Left ventricle myocardium inferior (tissue), 1 donor: Measurements from ENCODE around the gene BAZ1B. TPM values are rescaled to one million over a fixed set of nuclear protein-coding genes. Genes with fewer than 3 reads are reported as not detected.

ENCODE experiments used
- DNase-seq: peaks from one replicate; pipeline ENCODE4 v3.0.0-alpha.2; 2020
- H3K27ac ChIP-seq: fragments of 200-600 bp; replicated peaks from 2 replicates; pipeline ENCODE4 v1.8.0; 2021
- H3K27me3 ChIP-seq: fragments of 200-600 bp; 2 replicates; pipeline ENCODE4 v1.8.0; 2021; ENCODE audit warnings: low read depth
- H3K36me3 ChIP-seq: fragments of 200-600 bp; 2 replicates; pipeline ENCODE4 v1.8.0; 2021
- H3K4me1 ChIP-seq: fragments of 200-600 bp; 2 replicates; pipeline ENCODE4 v1.8.0; 2021
- H3K4me3 ChIP-seq: fragments of 200-600 bp; 2 replicates; pipeline ENCODE4 v1.8.0; 2021; ENCODE audit warnings: mild to moderate bottlenecking, moderate library complexity
- H3K9me3 ChIP-seq: fragments of 200-600 bp; replicated peaks from 2 replicates; pipeline ENCODE4 v1.8.0; 2021
- CTCF ChIP-seq: fragments of 200-600 bp; IDR thresholded peaks from 2 replicates; pipeline ENCODE4 v1.8.0; 2021; ENCODE audit warnings: antibody characterized with exemption, mild to moderate bottlenecking, borderline replicate concordance
- intact Hi-C: fragments of 100-400 bp; cut with micrococcal nuclease; formaldehyde crosslinking; loops from one replicate; pipeline ENCODE4 v1.11.0; 2022
- total RNA-seq: library from RNA; stranded (reverse); fragmentation: NEBNext Ultra II Directional; extraction: Animal tissue kit (Norgen Biotek cat#: 25700); gene quantifications from one replicate; pipeline ENCODE4 v1.2.1, GENCODE V29; 2021
- donor health status: DM: no; HTN: yes; CAD: no; lungs with severe emphysema.

The BAZ1B gene
- total RNA-seq, 1 donor from 2014 or later: 38.9 TPM

- no peak overlapping the region for H3K4me3 ChIP-seq
- intact Hi-C loops: no loop called here
Measured at GRCh38 chr7:73436031-73436929, 85.8 kb downstream of the BAZ1B start.

GRCh38 chr7:73435471-73436009 lies 86.6 kb downstream of the BAZ1B start:
- H3K36me3 ChIP-seq: peaks cover 15% of the 10 kb centered on the region
- peaks cover 14% of the 10 kb centered on the region for H3K4me1 ChIP-seq
- H3K27ac ChIP-seq: no peak overlapping the region
- intact Hi-C loops: no loop called here
- H3K9me3 ChIP-seq: peaks cover 8% of the 10 kb centered on the region
- H3K27me3 ChIP-seq: peaks cover 55% of the 10 kb centered on the region
- no peak overlapping the region for H3K4me3 ChIP-seq
- no peak for DNase-seq
- no peak for TF ChIP-seq CTCF

More at GRCh38 chr7:73436031-73436929, 85.8 kb downstream of the BAZ1B start:
- H3K27me3 ChIP-seq: peaks cover 48% of the 10 kb centered on the region
- no peak for DNase-seq
- peaks cover 22% of the 10 kb centered on the region for H3K36me3 ChIP-seq
- TF ChIP-seq CTCF: no peak
- peaks cover 14% of the 10 kb centered on the region for H3K4me1 ChIP-seq
- peaks cover 8% of the 10 kb centered on the region for H3K9me3 ChIP-seq
- no peak overlapping the region for H3K27ac ChIP-seq

- Histone ChIP-seq H3K27ac (no peak overlapping the region), H3K36me3 (peaks cover 8% of the 10 kb centered on the region), H3K4me3 (no peak overlapping the region), H3K27me3 (peaks cover 60% of the 10 kb centered on the region), H3K9me3 (peaks cover 8% of the 10 kb centered on the region), H3K4me1 (peaks cover 14% of the 10 kb centered on the region)
- no peak for DNase-seq
- intact Hi-C loops: no loop called here
- TF ChIP-seq CTCF: no peak
Measured at GRCh38 chr7:73434701-73435069, 87.4 kb downstream of the BAZ1B start.

GRCh38 chr7:73433924-73434700 lies 88.0 kb downstream of the BAZ1B start:
- peaks cover 14% of the 10 kb centered on the region for H3K4me1 ChIP-seq
- H3K27ac ChIP-seq: no peak overlapping the region
- peaks cover 2% of the 10 kb centered on the region for H3K36me3 ChIP-seq
- peaks cover 66% of the 10 kb centered on the region for H3K27me3 ChIP-seq
- H3K9me3 ChIP-seq: peaks cover 8% of the 10 kb centered on the region
- H3K4me3 ChIP-seq: peak overlapping the region; percentile 59
- no peak for TF ChIP-seq CTCF
- intact Hi-C loops: no loop called here
- DNase-seq: no peak

GRCh38 chr7:73432676-73433075 lies 89.4 kb downstream of the BAZ1B start:
- no peaks in the 10 kb centered on the region for H3K36me3 ChIP-seq

More at GRCh38 chr7:73432676-73433075, 89.4 kb downstream of the BAZ1B start:
- intact Hi-C loops: no loop called here
- Histone ChIP-seq H3K9me3 (peaks cover 8% of the 10 kb centered on the region), H3K4me1 (peaks cover 11% of the 10 kb centered on the region), H3K27me3 (peaks cover 74% of the 10 kb centered on the region), H3K4me3 (no peak overlapping the region), H3K27ac (no peak overlapping the region)
- TF ChIP-seq CTCF: no peak
- DNase-seq: no peak
